CD4-positive, CD25-positive, alpha-beta regulatory T cell (primary cell): Measurements from ENCODE around the gene PKNOX2. TPM values are rescaled to one million over a fixed set of nuclear protein-coding genes. Genes with fewer than 3 reads are reported as not detected.

Experiments
- ATAC-seq, 2 donors: fragments of 150-1000 bp; cut with Tn5 transposase; one replicate each; pipeline ENCODE4 v1.10.0; 2021; ENCODE audit warnings: low read depth in 2 of 2, moderate number of reproducible peaks in 2 of 2, moderate library complexity in 1 of 2
- DNase-seq, 3 donors: peaks; one replicate each; pipeline versions ENCODE4 v3.0.0 to v3.0.0-alpha.2; 2012 to 2022; ENCODE audit warnings: mixed read lengths in 1 of 3
- H3K27ac ChIP-seq: one replicate; pipeline ENCODE4 v1.7.0; 2013; ENCODE audit warnings: mild to moderate bottlenecking, low read length; ENCODE audit not compliant: insufficient read depth, poor library complexity, severe bottlenecking
- H3K27me3 ChIP-seq: one replicate; pipeline ENCODE4 v1.7.0; 2013; ENCODE audit warnings: low read length; ENCODE audit not compliant: control insufficient read depth, insufficient read depth
- H3K36me3 ChIP-seq: one replicate; pipeline ENCODE4 v1.7.0; 2013; ENCODE audit warnings: mild to moderate bottlenecking, low read length, moderate library complexity; ENCODE audit not compliant: control insufficient read depth, insufficient read depth
- H3K4me1 ChIP-seq: 2 replicates; pipeline ENCODE4 v1.7.0; 2013; ENCODE audit warnings: mild to moderate bottlenecking, low read length; ENCODE audit not compliant: insufficient read depth, control insufficient read depth, poor library complexity, severe bottlenecking
- H3K4me3 ChIP-seq: one replicate; pipeline ENCODE4 v1.7.0; 2013; ENCODE audit warnings: low read depth, mild to moderate bottlenecking, low read length, moderate library complexity
- H3K9me3 ChIP-seq, 2 experiments: 1 replicate in 1 of 2; 2 replicates in 1 of 2; pipeline ENCODE4 v1.7.0; 2013; ENCODE audit warnings: low read length in 2 of 2, mild to moderate bottlenecking in 1 of 2, moderate library complexity in 1 of 2; ENCODE audit not compliant: control insufficient read depth in 2 of 2
- H3K27ac Mint-ChIP-seq, 3 donors: one replicate each; pipeline ENCODE4 v1.8.0; 2020 to 2022; ENCODE audit warnings: mild to moderate bottlenecking in 3 of 3, mixed read lengths in 3 of 3, moderate library complexity in 2 of 3
- H3K27me3 Mint-ChIP-seq: one replicate; pipeline ENCODE4 v1.8.0; 2022; ENCODE audit warnings: mild to moderate bottlenecking, mixed read lengths
- H3K36me3 Mint-ChIP-seq: one replicate; pipeline ENCODE4 v1.8.0; 2020; ENCODE audit warnings: mixed read lengths
- H3K4me1 Mint-ChIP-seq, 4 donors: one replicate each; pipeline ENCODE4 v1.8.0; 2020 to 2022; ENCODE audit warnings: mixed read lengths in 4 of 4, mild to moderate bottlenecking in 1 of 4
- H3K4me3 Mint-ChIP-seq, 4 donors: one replicate each; pipeline ENCODE4 v1.8.0; 2020 to 2022; ENCODE audit warnings: mild to moderate bottlenecking in 4 of 4, mixed read lengths in 4 of 4, moderate library complexity in 3 of 4
- H3K9me3 Mint-ChIP-seq, 7 donors: one replicate each; pipeline ENCODE4 v1.8.0; 2020 to 2022; ENCODE audit warnings: mixed read lengths in 7 of 7, mild to moderate bottlenecking in 3 of 7, moderate library complexity in 2 of 7
- polyA plus RNA-seq, 4 donors: library from polyadenylated mRNA; unstranded; fragments of 300-500 nt; fragmentation: Illumina TruSeq; gene quantifications; one replicate each; pipeline ENCODE4 v1.2.3, GENCODE V29; 2021
- total RNA-seq: library from RNA; stranded (reverse); gene quantifications from one replicate; pipeline ENCODE4 v1.2.3, GENCODE V29; 2022

The PKNOX2 gene
- total and polyA plus RNA-seq, 5 donors from 2014 or later, result not detected

DNA sequence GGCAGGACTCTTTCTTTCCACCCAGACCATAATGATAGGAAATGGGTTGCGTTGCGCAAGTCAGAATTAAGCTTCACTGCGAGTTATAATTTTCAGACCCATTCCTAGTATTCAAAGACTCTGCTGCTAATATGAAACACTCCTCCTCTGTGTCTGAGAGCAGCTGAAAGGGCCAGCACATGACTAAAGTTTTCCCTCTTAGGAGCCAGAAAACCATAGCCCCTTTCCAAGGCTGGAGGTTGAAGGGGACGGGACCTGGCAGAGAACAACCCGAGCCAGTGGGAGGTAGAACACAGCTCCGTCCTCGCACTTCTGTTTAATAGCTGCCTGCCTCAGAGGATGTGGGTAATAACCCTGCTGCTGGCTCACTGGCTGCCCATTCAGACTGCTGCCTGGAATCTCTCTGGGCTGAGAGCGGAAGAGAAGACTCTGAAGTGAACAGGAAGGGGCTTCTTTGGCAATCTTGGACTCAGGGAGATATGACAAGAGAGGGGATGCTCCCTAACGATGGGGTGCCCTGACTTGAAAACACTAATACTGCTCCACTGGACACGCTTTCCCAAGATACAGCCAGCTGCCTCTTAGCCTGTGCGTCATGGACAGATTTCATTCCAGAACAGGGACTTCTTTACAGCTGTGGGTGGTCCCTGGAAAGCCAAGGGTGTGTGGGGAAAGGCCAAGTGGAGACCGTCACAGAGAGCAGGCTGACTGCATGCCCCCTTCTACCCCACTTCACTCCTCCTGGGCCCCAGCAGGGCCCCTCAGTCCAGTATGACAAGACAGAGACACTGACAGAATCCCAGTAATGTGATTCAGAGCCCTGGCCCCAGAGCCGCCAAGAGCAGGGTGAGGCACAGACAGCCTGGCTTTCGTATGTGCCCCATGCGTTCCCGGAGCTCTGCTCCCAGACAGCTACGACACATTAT, 174.6 kb downstream of the PKNOX2 start:
- no peaks in the 10 kb centered on the region for H3K36me3 Mint-ChIP-seq
- no peaks in the 10 kb centered on the region for H3K27me3 ChIP-seq
- no peaks in the 10 kb centered on the region for H3K36me3 ChIP-seq
- ATAC-seq, result no peak
- peaks cover 9% of the 10 kb centered on the region for H3K27me3 Mint-ChIP-seq
- no peak overlapping the region for H3K27ac Mint-ChIP-seq
- no peak overlapping the region for H3K4me3 ChIP-seq
- H3K9me3 ChIP-seq, result no peaks in the 10 kb centered on the region
- H3K4me1 Mint-ChIP-seq, result no peaks in the 10 kb centered on the region
- no peaks in the 10 kb centered on the region for H3K4me1 ChIP-seq
- H3K27ac ChIP-seq, result no peak overlapping the region
- no peaks in the 10 kb centered on the region for H3K9me3 Mint-ChIP-seq
- no peak for DNase-seq
- no peak overlapping the region for H3K4me3 Mint-ChIP-seq

DNA sequence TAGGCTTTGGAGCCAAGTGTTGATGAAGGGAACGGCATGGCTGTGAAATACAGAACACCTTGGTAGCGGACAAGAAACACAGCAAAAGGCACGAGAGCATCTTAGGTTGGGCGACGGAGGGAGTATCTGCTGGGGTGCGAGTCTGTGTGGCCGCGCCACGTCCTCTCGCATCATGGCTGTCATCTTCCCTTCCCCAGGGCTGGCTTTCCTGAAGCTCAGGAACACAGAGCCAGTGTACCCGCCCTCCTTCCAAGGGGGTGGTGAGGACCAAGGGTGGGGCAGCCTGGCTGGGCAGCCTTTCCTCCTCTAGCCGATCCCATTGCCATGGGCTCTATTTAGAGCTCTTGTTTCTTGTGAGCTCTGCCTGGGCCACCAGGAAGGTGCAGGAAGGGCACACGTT, 177.1 kb downstream of the PKNOX2 start:
- Histone ChIP-seq H3K4me1 (no peaks in the 10 kb centered on the region), H3K4me3 (no peak overlapping the region), H3K36me3 (no peaks in the 10 kb centered on the region), H3K27me3 (no peaks in the 10 kb centered on the region), H3K9me3 (no peaks in the 10 kb centered on the region), H3K27ac (no peak overlapping the region)
- H3K27ac Mint-ChIP-seq, result no peak overlapping the region
- ATAC-seq (no peak), DNase-seq (no peak)
- H3K4me3 Mint-ChIP-seq, result no peak overlapping the region
- H3K4me1 Mint-ChIP-seq, result peaks cover 0 to 3% (median 0%) of the 10 kb centered on the region in 4 donors
- H3K27me3 Mint-ChIP-seq, result peaks cover 20% of the 10 kb centered on the region
- H3K9me3 Mint-ChIP-seq, result no peaks in the 10 kb centered on the region
- no peaks in the 10 kb centered on the region for H3K36me3 Mint-ChIP-seq

DNA sequence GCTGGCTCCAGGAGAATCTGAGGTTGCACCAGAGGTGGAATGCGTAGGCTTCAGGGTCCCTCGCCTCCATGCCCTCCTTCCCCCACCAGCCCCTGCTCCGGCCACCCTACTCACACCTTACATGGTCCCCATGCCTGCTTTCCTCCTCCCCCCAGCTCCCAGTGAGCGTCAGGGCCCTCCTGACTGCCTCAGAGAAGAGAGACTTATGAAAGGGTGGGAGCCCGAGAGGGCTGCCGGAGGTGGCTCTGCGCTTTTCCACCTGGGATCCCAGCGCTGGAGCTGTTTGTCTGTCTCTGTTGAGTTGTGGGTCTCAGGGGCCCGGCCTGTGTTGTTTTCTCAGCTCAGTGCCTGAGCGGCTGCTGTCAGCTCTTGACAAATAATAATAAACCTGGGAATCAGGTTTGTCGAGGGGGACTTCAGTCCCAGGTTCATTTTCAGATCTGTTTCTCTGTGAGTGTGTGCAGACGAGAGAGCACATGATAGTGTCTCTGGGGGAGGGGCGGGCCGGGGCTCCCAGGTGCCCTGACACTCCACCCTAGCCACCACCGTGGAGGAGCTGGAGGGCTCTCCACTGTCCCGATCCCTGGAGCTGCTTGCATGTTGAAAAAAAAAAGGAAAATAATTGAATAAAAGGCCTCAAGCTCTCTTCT, 177.9 kb downstream of the PKNOX2 start:
- Mint-ChIP-seq H3K27ac (no peak overlapping the region), H3K27me3 (peaks cover 21% of the 10 kb centered on the region), H3K36me3 (no peaks in the 10 kb centered on the region), H3K4me3 (no peak overlapping the region), H3K9me3 (no peaks in the 10 kb centered on the region), H3K4me1 (peaks cover 0 to 3% (median 0%) of the 10 kb centered on the region in 4 donors)
- Histone ChIP-seq H3K27me3 (no peaks in the 10 kb centered on the region), H3K36me3 (no peaks in the 10 kb centered on the region), H3K27ac (no peak overlapping the region), H3K4me3 (no peak overlapping the region), H3K4me1 (no peaks in the 10 kb centered on the region), H3K9me3 (no peaks in the 10 kb centered on the region)
- no peak for ATAC-seq
- DNase-seq, result no peak

DNA sequence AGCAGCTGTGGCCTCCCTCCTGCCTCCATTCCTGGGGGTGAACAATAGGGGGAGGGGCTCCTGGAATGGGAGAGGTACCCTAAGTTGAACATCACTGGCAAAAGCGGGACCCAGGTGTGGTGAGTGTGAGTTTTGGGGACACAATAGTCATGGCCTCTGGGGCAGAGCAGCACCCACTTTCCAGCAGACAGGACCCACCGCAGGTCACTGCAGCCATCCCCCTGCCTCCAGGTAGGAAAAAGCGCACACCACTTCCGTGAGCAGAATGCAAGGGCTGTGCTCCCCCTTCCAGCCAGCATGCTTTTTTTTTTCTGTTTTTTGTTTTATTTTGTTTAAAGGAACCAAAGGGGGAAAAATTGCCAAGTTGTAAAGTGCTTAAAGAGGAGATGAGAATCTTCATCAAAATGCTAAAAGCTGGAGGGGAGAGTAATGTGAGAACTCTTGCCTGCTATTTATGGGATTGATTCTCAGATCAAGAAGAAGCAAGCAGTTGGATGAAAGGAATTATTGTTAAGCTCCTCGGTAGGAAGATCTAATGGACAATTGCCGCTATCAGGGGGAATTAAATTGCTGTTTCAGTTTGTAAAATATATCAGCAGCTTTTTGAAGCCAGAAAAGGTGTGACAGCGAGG, 178.7 kb downstream of the PKNOX2 start:
- no peak for DNase-seq
- Histone ChIP-seq H3K27me3 (no peaks in the 10 kb centered on the region), H3K4me1 (no peaks in the 10 kb centered on the region), H3K4me3 (no peak overlapping the region), H3K27ac (no peak overlapping the region), H3K36me3 (no peaks in the 10 kb centered on the region), H3K9me3 (no peaks in the 10 kb centered on the region)
- no peak overlapping the region for H3K4me3 Mint-ChIP-seq
- H3K27ac Mint-ChIP-seq, result no peak overlapping the region
- H3K27me3 Mint-ChIP-seq, result peaks cover 27% of the 10 kb centered on the region
- H3K4me1 Mint-ChIP-seq, result peaks cover 0 to 3% (median 0%) of the 10 kb centered on the region in 4 donors
- ATAC-seq, result no peak
- no peaks in the 10 kb centered on the region for H3K9me3 Mint-ChIP-seq
- no peaks in the 10 kb centered on the region for H3K36me3 Mint-ChIP-seq

DNA sequence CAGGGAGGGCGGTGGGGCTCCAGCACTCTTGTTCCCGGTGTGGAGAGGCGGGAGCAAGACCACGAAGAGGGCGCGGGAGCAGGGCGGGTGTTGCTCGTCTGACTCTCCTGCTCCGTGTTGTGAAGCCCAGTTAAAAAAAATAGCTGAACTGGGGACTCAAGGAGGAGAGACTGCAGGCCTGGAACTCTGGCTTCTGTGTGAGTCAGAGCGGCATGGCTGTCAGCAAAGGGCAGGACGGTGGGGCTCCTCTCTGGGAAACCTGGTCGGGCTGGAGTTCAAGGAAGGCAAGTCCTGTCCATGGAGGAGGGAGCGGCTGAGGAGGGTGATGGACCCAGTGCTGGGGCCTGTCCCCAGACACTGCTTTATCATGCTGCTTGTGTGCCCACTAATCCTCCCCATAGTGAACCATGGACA, 179.2 kb downstream of the PKNOX2 start:
- no peak overlapping the region for H3K4me3 Mint-ChIP-seq
- no peaks in the 10 kb centered on the region for H3K9me3 Mint-ChIP-seq
- H3K4me3 ChIP-seq, result no peak overlapping the region

DNA sequence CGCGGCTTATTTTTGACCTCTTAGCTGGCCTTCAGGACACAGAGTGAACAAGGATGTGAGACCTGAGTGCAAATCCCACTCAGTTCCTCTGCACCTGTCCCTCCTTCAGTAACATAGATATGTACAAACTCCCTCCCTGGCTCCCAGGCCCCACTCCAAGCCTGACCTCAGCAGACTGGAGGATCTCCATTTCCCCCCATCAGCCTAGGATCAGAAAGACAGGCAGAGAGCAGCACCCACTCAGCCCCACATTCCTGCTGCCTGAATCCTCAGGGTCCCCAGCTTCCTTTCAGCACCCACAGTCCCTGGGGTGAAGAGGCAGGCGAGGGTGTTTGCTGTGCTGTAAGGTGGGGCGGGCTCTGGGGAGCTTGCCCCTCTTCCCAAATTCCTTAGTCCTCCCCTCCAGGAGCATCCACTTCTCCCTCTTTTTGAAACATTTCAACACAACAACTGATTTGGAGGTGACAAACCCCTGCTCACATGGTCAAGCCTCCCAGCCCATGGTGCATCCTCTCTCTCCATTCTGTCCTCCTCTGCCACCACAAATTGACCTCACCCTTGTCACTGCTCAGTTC, 180.4 kb downstream of the PKNOX2 start:
- Histone ChIP-seq H3K9me3 (no peaks in the 10 kb centered on the region), H3K4me3 (no peak overlapping the region), H3K27ac (no peak overlapping the region), H3K4me1 (peaks cover 4% of the 10 kb centered on the region), H3K36me3 (no peaks in the 10 kb centered on the region), H3K27me3 (no peaks in the 10 kb centered on the region)
- H3K4me1 Mint-ChIP-seq, result peaks cover 0 to 3% (median 0%) of the 10 kb centered on the region in 4 donors
- H3K27me3 Mint-ChIP-seq, result peaks cover 37% of the 10 kb centered on the region
- DNase-seq (no peak), ATAC-seq (no peak)
- H3K27ac Mint-ChIP-seq, result peak overlapping the region in 1 of 3 donors; percentile 38
- H3K4me3 Mint-ChIP-seq, result no peak overlapping the region
- no peaks in the 10 kb centered on the region for H3K36me3 Mint-ChIP-seq
- H3K9me3 Mint-ChIP-seq, result no peaks in the 10 kb centered on the region

More for the DNA sequence above, 179.2 kb downstream of the PKNOX2 start:
- ATAC-seq, result no peak
- Histone ChIP-seq H3K9me3 (no peaks in the 10 kb centered on the region), H3K27ac (no peak overlapping the region), H3K36me3 (no peaks in the 10 kb centered on the region), H3K4me1 (peaks cover 2% of the 10 kb centered on the region), H3K27me3 (no peaks in the 10 kb centered on the region)
- H3K27ac Mint-ChIP-seq, result no peak overlapping the region
- no peaks in the 10 kb centered on the region for H3K36me3 Mint-ChIP-seq
- DNase-seq, result no peak
- H3K4me1 Mint-ChIP-seq, result peaks cover 0 to 3% (median 0%) of the 10 kb centered on the region in 4 donors
- H3K27me3 Mint-ChIP-seq, result peaks cover 30% of the 10 kb centered on the region

DNA sequence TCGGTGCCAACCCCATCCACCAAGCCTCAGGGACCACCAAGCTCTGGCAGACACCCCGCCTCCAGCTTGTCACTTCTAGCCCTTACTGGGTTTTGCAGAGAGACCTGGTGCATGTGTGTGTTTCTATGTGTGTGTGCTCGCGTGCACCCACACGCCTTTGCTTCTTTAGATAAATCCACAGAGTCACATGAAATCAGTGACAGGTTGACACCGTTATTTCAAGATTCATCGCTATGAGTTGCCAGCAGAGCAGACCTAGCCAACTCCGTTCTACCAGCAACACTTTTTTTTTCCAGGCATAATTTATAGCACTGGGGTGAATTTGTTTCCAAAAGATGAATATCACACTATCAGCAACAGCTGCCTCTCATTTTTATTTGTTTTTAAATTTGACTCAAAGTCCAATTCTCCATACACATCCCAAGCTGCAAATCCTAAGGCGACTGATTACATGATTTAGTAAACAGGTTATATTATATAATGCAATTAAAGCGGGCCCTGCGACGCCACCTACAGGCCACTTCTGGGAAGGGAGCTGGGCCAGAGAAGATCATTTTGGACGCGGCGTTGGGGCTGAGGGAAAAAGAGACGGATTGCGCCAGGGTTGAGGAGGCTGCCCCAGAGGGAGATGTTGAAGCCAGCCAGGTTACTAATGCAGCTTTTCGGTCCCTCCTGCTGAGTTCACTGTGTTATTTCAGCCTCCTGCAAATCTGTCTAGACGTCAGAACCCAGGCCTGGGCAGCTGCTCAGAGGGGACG, 181.0 kb downstream of the PKNOX2 start:
- peaks cover 4% of the 10 kb centered on the region for H3K4me1 ChIP-seq
- Mint-ChIP-seq H3K9me3 (no peaks in the 10 kb centered on the region), H3K27me3 (peaks cover 37% of the 10 kb centered on the region), H3K27ac (peak overlapping the region in 1 of 3 donors; percentile 38), H3K4me1 (peaks cover 0 to 3% (median 0%) of the 10 kb centered on the region in 4 donors), H3K4me3 (no peak overlapping the region), H3K36me3 (no peaks in the 10 kb centered on the region)
- H3K27ac ChIP-seq, result no peak overlapping the region
- no peaks in the 10 kb centered on the region for H3K9me3 ChIP-seq
- H3K4me3 ChIP-seq, result no peak overlapping the region
- DNase-seq, result peak in 1 of 3 donors; percentile 28
- H3K27me3 ChIP-seq, result no peaks in the 10 kb centered on the region
- no peak for ATAC-seq
- no peaks in the 10 kb centered on the region for H3K36me3 ChIP-seq
